VCaP (cell line): Measurements from ENCODE around the gene CLDN15.

Source experiments
- H3K27ac ChIP-seq: fragments of 450-650 bp; 2 replicates; pipeline ENCODE4 v1.5.1; 2017
- CTCF ChIP-seq: fragments of 450-650 bp; conservative IDR thresholded peaks from 2 replicates; pipeline ENCODE4 v1.5.1; 2017; ENCODE audit warnings: mild to moderate bottlenecking, moderate library complexity

Gene CLDN15

GRCh38 chr7:101223528-101223927 is 14.1 kb downstream of the CLDN15 start:
- TF ChIP-seq CTCF: no peak
- H3K27ac ChIP-seq: no peak overlapping the region

GRCh38 chr7:101222275-101222830 is 15.2 kb downstream of the CLDN15 start:
- no peak for TF ChIP-seq CTCF
- H3K27ac ChIP-seq: no peak overlapping the region

GRCh38 chr7:101220295-101220694 is 17.3 kb downstream of the CLDN15 start:
- no peak for TF ChIP-seq CTCF
- H3K27ac ChIP-seq: no peak overlapping the region

GRCh38 chr7:101218236-101219125 is 19.1 kb downstream of the CLDN15 start:
- peak overlapping the region; percentile 84; the same call in 1 of the 2 replicates for H3K27ac ChIP-seq
- no peak for TF ChIP-seq CTCF

- H3K27ac ChIP-seq: peak within 1 kb of the TSS; percentile 84
- TF ChIP-seq CTCF: peak; percentile 31; the same call in 1 of the 2 replicates
These were observed 20.0 kb downstream of the CLDN15 start, which contains the start of the genes PLOD3 and ZNHIT1 for GRCh38 chr7:101217388-101218235. Gene PLOD3 (minus strand): TSS chr7:101217581. CDS start chr7:101217274, 307 bp downstream. Gene ZNHIT1 (plus strand): TSS chr7:101218165. CDS start chr7:101218196, 31 bp downstream.

- H3K27ac ChIP-seq: peak overlapping the region; percentile 84
- TF ChIP-seq CTCF: no peak
These were observed 20.7 kb downstream of the CLDN15 start for GRCh38 chr7:101216860-101217387.
